ENCODE measurements around the gene AKT3.
A peak's percentile ranks its signal among the peaks of the same experiment; 100 is the strongest.

The AKT3 gene

GRCh38 chr1:243715285-243715684 lies 134.8 kb downstream of the AKT3 start:
- TF ChIP-seq CTCF (IDR thresholded peaks at IDR 0.05; ENCODE audit: low read depth, low read length): no peak
- DNase-seq (ENCODE audit: low read depth in 2 of 2): peak in 1 of 2 donors; percentile 61

GRCh38 chr1:243713470-243714186 lies 136.4 kb downstream of the AKT3 start:
- peak; percentile 39 to 73 for DNase-seq (ENCODE audit: low read depth in 2 of 2)
- H3K4me3 ChIP-seq (replicated peaks in 1 of 2; ENCODE audit: low read depth in 2 of 2, low read length in 2 of 2): no peak overlapping the region
- TF ChIP-seq CTCF (IDR thresholded peaks at IDR 0.05; ENCODE audit: low read depth, low read length): no peak

More at GRCh38 chr1:243715285-243715684, 134.8 kb downstream of the AKT3 start:
- no peak overlapping the region for H3K4me3 ChIP-seq (replicated peaks in 1 of 2; ENCODE audit: low read depth in 2 of 2, low read length in 2 of 2)

GRCh38 chr1:243712941-243713340 lies 137.1 kb downstream of the AKT3 start:
- TF ChIP-seq CTCF (IDR thresholded peaks at IDR 0.05; ENCODE audit: low read depth, low read length): peak; percentile 25
- peak in 1 of 2 donors; percentile 37 for DNase-seq (ENCODE audit: low read depth in 2 of 2)
- no peak overlapping the region for H3K4me3 ChIP-seq (replicated peaks in 1 of 2; ENCODE audit: low read depth in 2 of 2, low read length in 2 of 2)

- no peak for TF ChIP-seq CTCF (IDR thresholded peaks at IDR 0.05; ENCODE audit: low read depth, low read length)
- H3K4me3 ChIP-seq (replicated peaks in 1 of 2; ENCODE audit: low read depth in 2 of 2, low read length in 2 of 2): no peak overlapping the region
- no peak for DNase-seq (ENCODE audit: low read depth in 2 of 2)
These were observed 137.8 kb downstream of the AKT3 start for GRCh38 chr1:243712242-243712641.

GRCh38 chr1:243710467-243710866 lies 139.6 kb downstream of the AKT3 start:
- H3K4me3 ChIP-seq (replicated peaks in 1 of 2; ENCODE audit: low read depth in 2 of 2, low read length in 2 of 2): no peak overlapping the region
- no peak for TF ChIP-seq CTCF (IDR thresholded peaks at IDR 0.05; ENCODE audit: low read depth, low read length)
- DNase-seq (ENCODE audit: low read depth in 2 of 2): no peak

GRCh38 chr1:243708210-243708609 lies 141.8 kb downstream of the AKT3 start:
- TF ChIP-seq CTCF (IDR thresholded peaks at IDR 0.05; ENCODE audit: low read depth, low read length): no peak
- peak; percentile 40 to 48 for DNase-seq (ENCODE audit: low read depth in 2 of 2)
- no peak overlapping the region for H3K4me3 ChIP-seq (replicated peaks in 1 of 2; ENCODE audit: low read depth in 2 of 2, low read length in 2 of 2)

- no peak for DNase-seq (ENCODE audit: low read depth in 2 of 2)
- no peak overlapping the region for H3K4me3 ChIP-seq (replicated peaks in 1 of 2; ENCODE audit: low read depth in 2 of 2, low read length in 2 of 2)
- no peak for TF ChIP-seq CTCF (IDR thresholded peaks at IDR 0.05; ENCODE audit: low read depth, low read length)
These were observed 143.5 kb downstream of the AKT3 start for GRCh38 chr1:243706563-243706962.
